H1 (cell line): ENCODE measurements around the gene MEF2A. TPM values are rescaled to one million over a fixed set of nuclear protein-coding genes. Genes with fewer than 3 reads are reported as not detected.

ENCODE experiments used
- CREB1 ChIP-seq: IDR thresholded peaks from 2 replicates; pipeline ENCODE4 v1.6.1; 2012; ENCODE audit warnings: inconsistent platforms
- E2F6 ChIP-seq: IDR thresholded peaks from 2 replicates; pipeline ENCODE4 v1.6.1; 2012; ENCODE audit warnings: inconsistent platforms
- EP300 ChIP-seq, 2 experiments: IDR thresholded peaks; 1 replicate in 1 of 2; 2 replicates in 1 of 2; pipeline ENCODE4 v1.6.1; 2011 to 2012; ENCODE audit warnings: low read depth in 2 of 2, low read length in 2 of 2, mild to moderate bottlenecking in 2 of 2, borderline replicate concordance in 1 of 2, inconsistent platforms in 1 of 2, moderate library complexity in 1 of 2
- RFX5 ChIP-seq: IDR thresholded peaks from 2 replicates; pipeline ENCODE4 v1.6.1; 2011; ENCODE audit warnings: low read depth, low read length, improper control_type of control experiment, borderline replicate concordance
- polyA plus RNA-seq, 7 experiments: library from polyadenylated mRNA; depleted of rRNA in 3 of 7; stranded (reverse) in 5 of 7; unstranded in 2 of 7; fragments of >200 nt in 5 of 7; fragments of 200-250 nt in 2 of 7; gene quantifications; 1 replicate in 5 of 7; 2 replicates in 1 of 7; 4 replicates in 1 of 7; pipeline versions ENCODE4 v1.2.1 to v1.2.3, GENCODE V29; 2011 to 2013; ENCODE audit warnings: missing spikeins in 2 of 7, mixed read lengths in 2 of 7
- small RNA-seq: library from polyadenylated mRNA; stranded (forward); fragments of <200 nt; extraction: miRNeasy Mini kit (QIAGEN cat#:217004); gene quantifications from one replicate; pipeline ENCODE3, GENCODE V24; 2013; ENCODE audit not compliant: insufficient read depth
- total RNA-seq: library from RNA; stranded (reverse); fragmentation: NEBNext Ultra II Directional; extraction: Animal tissue kit (Norgen Biotek cat#: 25700); gene quantifications from 2 replicates; pipeline ENCODE4 v1.2.1, GENCODE V29; 2021

The MEF2A gene
- total and polyA plus RNA-seq, 2 of the 8 experiments (the other 6 are each of a cell fraction or from before 2014, with no cell fraction given), result 15.6 to 22.5 TPM

- TF ChIP-seq E2F6 (no peak), CREB1 (no peak), RFX5 (no peak), EP300 (IDR thresholded peaks at IDR 0.05; ENCODE audit: borderline replicate concordance in 1 of 2, low read depth in 2 of 2, low read length in 2 of 2) (no peak)
These were observed 198.7 kb downstream of the MEF2A start (continued) for GRCh38 chr15:99764522-99764921.

Small RNA genes within 50 kb of the gene (small RNA-seq; reads per million reads assigned to genes)
- gene RF00019, result not detected

Other genes with a start within 250 kb of the MEF2A start
- gene LYSMD4, start 167.5 kb downstream of the MEF2A start, total RNA-seq, result 16.0 and 17.5 TPM in 2 replicates
- 7.5 and 11.3 TPM in 2 replicates for gene LYSMD4, start 167.5 kb downstream of the MEF2A start, polyA plus RNA-seq (2011; rRNA removed)